GM12875 (cell line): ENCODE results near the gene STK32B.

ENCODE experiments used
- H3K4me3 ChIP-seq: one replicate; pipeline ENCODE4 v1.5.1; 2011; ENCODE audit warnings: low read depth, low read length, control low read depth
- TF ChIP-seq, protein P1 (sequence below): IDR thresholded peaks from 2 replicates; pipeline ENCODE4 v1.5.1; 2011; ENCODE audit warnings: low read depth, mild to moderate bottlenecking, control low read depth, inconsistent platforms, low read length, moderate library complexity, borderline replicate concordance; ENCODE audit not compliant: insufficient read depth

The STK32B gene

DNA sequence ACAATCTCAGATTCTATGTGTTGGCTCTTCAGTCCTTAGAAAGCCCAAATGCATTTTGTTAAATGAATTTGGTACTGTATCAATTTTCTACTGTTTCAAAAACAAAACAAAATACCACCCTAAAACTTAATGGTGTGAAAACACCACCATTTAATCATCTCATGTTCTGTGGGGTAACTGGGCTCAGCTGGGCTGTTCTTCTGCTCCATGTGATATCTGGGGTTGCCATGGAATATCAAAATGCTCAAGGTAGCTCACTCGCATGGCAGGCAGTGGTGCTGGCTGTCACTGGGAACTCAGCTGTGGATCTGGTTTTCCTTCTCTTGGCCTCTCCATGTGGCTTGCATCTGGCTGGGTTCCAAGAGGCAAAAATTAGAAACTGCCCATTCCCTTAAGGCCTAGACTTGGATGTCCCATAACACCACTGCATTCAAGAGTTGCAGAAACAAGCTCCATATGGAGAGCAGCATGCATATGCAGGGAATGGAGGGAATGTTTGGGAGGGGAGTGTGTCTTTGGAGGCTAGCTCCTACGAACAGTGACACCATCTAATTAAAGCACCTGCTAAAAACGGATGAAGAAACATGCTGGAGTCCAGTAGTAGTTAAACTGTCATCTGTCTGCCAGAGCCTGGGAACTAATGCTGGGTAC lies 279.2 kb downstream of the STK32B start:
- TF ChIP-seq, protein P1, sequence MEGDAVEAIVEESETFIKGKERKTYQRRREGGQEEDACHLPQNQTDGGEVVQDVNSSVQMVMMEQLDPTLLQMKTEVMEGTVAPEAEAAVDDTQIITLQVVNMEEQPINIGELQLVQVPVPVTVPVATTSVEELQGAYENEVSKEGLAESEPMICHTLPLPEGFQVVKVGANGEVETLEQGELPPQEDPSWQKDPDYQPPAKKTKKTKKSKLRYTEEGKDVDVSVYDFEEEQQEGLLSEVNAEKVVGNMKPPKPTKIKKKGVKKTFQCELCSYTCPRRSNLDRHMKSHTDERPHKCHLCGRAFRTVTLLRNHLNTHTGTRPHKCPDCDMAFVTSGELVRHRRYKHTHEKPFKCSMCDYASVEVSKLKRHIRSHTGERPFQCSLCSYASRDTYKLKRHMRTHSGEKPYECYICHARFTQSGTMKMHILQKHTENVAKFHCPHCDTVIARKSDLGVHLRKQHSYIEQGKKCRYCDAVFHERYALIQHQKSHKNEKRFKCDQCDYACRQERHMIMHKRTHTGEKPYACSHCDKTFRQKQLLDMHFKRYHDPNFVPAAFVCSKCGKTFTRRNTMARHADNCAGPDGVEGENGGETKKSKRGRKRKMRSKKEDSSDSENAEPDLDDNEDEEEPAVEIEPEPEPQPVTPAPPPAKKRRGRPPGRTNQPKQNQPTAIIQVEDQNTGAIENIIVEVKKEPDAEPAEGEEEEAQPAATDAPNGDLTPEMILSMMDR: no peak

DNA sequence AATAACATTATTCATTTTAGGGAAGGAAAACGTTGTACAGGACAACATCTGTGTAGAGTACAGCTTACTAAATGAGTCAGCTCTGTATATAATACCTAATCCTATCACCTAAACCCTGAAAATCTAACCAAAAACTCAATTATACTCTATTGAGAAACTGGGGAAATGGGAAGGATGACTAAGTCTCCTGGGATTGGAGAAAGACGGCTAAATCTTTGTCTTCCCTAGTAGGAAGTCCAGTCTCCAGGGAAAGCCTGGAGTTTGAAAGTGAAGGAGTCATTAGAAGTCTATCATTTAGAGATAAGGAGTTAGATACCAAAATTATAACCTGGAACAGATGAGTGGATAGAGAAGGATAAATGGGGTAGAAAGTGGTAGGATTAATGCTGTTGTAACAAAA lies 286.5 kb downstream of the STK32B start:
- TF ChIP-seq, protein P1: no peak
- no peak overlapping the region for H3K4me3 ChIP-seq

More for the DNA sequence above, 279.2 kb downstream of the STK32B start:
- no peak overlapping the region for H3K4me3 ChIP-seq

DNA sequence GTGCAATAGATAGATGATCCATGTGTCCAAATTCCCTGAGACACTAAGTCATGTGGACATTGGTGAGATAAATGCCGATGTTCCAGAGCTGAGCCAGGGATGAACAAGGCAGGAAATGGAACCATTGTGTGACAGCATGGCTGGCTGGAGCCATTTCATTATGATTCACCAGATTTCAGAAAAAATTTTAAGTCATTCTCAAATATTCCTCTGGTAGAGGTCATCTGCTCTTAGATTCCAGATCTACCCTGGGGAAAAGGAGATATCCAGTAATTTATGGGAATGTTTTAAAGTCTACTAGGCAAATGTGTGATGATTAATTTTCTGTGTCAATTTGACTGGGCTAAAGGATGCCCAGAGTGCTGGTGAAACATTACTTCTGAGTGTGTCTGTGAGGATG lies 287.3 kb downstream of the STK32B start:
- TF ChIP-seq, protein P1: no peak

DNA sequence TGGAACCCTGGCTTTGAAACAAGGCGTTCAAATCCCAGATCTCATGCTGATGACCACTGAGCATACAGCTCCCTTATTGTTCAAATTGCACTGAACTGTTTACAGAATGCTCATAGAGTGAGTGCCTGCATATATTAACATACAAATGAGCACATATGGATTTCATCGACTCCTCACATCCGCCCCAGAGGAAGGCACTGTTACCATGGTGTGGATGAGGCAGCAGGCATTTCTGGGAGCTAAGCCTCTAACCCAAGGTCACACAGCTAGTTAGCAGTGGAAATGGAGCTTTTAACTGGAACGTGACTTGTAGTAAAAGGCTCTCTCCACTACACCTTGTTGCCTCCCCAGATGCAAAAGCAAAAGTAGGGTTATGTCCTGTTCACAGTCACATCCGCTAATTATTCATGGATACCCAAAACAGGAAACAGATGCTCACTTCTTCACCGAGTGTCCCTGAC lies 289.7 kb downstream of the STK32B start:
- H3K4me3 ChIP-seq: no peak overlapping the region
- TF ChIP-seq, protein P1: no peak

More for the DNA sequence above, 287.3 kb downstream of the STK32B start:
- H3K4me3 ChIP-seq: no peak overlapping the region

DNA sequence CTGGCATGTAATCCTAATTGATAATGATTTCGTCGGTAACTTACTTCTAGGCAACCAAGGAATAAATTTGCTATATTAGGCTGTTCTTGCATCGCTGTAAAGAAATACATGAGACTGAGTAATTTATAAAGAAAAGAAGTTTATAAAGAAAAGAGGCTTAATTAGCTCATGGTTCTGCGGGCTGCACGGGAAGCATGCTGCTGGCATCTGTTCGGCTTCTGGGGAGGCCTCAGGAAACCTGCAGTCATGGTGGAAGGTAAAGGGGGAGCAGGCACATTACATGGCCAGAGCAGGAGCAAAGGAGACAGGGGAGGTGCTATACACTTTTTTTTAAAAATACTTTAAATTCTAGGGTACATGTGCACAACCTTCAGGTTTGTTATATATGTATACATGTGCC lies 290.2 kb downstream of the STK32B start:
- TF ChIP-seq, protein P1: no peak
- H3K4me3 ChIP-seq: no peak overlapping the region

DNA sequence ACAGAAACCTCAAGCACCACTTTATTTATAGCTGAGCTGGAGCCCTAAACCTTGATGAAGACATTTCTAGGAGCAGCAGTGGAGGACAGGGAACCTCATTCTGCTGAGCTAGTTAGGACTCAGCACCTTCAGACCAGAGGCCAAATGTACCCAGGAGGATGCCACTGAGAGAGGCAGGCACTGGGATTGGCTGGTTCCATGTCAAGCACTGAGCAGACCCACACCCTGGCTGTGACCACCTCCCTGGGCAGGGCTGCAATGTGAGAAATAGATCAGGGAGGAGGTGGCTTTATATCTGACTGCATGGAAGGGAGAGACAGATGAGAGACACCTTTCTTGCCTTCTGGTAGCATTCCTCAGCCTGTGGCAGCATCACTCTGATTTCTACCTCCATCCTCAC lies 304.6 kb downstream of the STK32B start:
- TF ChIP-seq, protein P1: no peak
- H3K4me3 ChIP-seq: no peak overlapping the region

DNA sequence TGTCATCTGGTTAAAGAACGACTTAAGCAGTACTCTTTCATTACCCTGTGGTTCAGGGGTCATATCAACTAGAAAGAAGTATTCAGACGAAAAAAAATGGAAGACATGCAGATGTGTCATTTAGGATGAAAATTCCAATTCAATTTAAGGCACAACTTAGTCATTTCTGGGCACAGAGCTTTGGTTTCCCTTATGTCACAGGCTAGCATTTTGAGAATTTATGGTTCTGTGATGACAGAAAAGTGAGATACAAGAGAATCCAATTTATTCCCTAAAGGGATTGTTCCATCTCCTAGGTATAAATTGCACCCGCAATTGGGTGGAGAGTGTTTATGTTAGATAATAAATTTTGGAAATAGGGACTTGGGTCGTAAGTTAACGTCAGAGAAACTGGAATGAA lies 306.6 kb downstream of the STK32B start:
- no peak overlapping the region for H3K4me3 ChIP-seq
- TF ChIP-seq, protein P1: no peak
